Frontal cortex (tissue), 4 donors: ENCODE results near the gene GSE1. TPM values are rescaled to one million over a fixed set of nuclear protein-coding genes. Genes with fewer than 3 reads are reported as not detected.

Experiments used
- DNase-seq, 2 donors: peaks; one replicate each; pipeline ENCODE4 v3.0.0; 2012; ENCODE audit warnings: low spot score in 2 of 2
- FAIRE-seq: peaks from 2 replicates; lab custom pipeline; 2012; peaks lifted over from hg19 to GRCh38; lab: Jason Lieb, UNC
- total RNA-seq: library from RNA; depleted of rRNA; stranded (reverse); fragments of >200 nt; gene quantifications from one replicate; pipeline ENCODE4 v1.2.3, GENCODE V29; 2014
- donor health status: control.
- donor health status: control.
- donor health status: control.

Gene GSE1
- total RNA-seq, 1 donor from 2014 or later = 13.9 TPM

- DNase-seq (peak in 1 of 2 donors; percentile 75), FAIRE-seq (no peak)
Observed at GRCh38 chr16:85573696-85574641, 39.2 kb upstream of the GSE1 start.

- FAIRE-seq = no peak
- DNase-seq = no peak
Observed at GRCh38 chr16:85574672-85575475, 38.2 kb upstream of the GSE1 start.

GRCh38 chr16:85575920-85576319 is 37.2 kb upstream of the GSE1 start:
- DNase-seq = no peak
- no peak for FAIRE-seq

- FAIRE-seq = no peak
- no peak for DNase-seq
Observed at GRCh38 chr16:85576944-85577343, 36.2 kb upstream of the GSE1 start.

GRCh38 chr16:85577899-85578598 is 35.1 kb upstream of the GSE1 start:
- FAIRE-seq = no peak
- no peak for DNase-seq

GRCh38 chr16:85578599-85578948 is 34.5 kb upstream of the GSE1 start:
- no peak for FAIRE-seq
- no peak for DNase-seq

GRCh38 chr16:85579191-85579590 is 33.9 kb upstream of the GSE1 start:
- FAIRE-seq (no peak), DNase-seq (no peak)

GRCh38 chr16:85579923-85580580 is 33.1 kb upstream of the GSE1 start:
- DNase-seq (no peak), FAIRE-seq (no peak)

- FAIRE-seq (no peak), DNase-seq (no peak)
Observed at GRCh38 chr16:85580684-85581083, 32.4 kb upstream of the GSE1 start.

GRCh38 chr16:85582229-85582991 is 30.7 kb upstream of the GSE1 start:
- no peak for FAIRE-seq
- no peak for DNase-seq

GRCh38 chr16:85583491-85584181 is 29.5 kb upstream of the GSE1 start:
- FAIRE-seq = no peak
- DNase-seq = no peak

- DNase-seq = no peak
- no peak for FAIRE-seq
Observed at GRCh38 chr16:85584267-85584666, 28.9 kb upstream of the GSE1 start.

GRCh38 chr16:85584819-85585282 is 28.3 kb upstream of the GSE1 start:
- no peak for DNase-seq
- no peak for FAIRE-seq

GRCh38 chr16:85585711-85586110 is 27.4 kb upstream of the GSE1 start:
- FAIRE-seq (no peak), DNase-seq (no peak)

GRCh38 chr16:85586380-85587104 is 26.6 kb upstream of the GSE1 start:
- FAIRE-seq (no peak), DNase-seq (peak in 1 of 2 donors; percentile 45)

- no peak for FAIRE-seq
- no peak for DNase-seq
Observed at GRCh38 chr16:85587762-85588556, 25.2 kb upstream of the GSE1 start.
